ENCODE results near the gene UPF2.
"Not testable (repeated sequence)": the region's sequence is repeated elsewhere in the genome, so short reads cannot be mapped to it uniquely, and the experiment has no call there.

UPF2 gene

GRCh38 chr10:11898372-11899066 lies 144.1 kb downstream of the UPF2 start:
- H3K4me1 ChIP-seq (ENCODE audit: control insufficient read depth, insufficient read depth, low read length), result no peaks in the 10 kb centered on the region
- H3K36me3 ChIP-seq (ENCODE audit: control insufficient read depth, insufficient read depth, low read length), result no peaks in the 10 kb centered on the region
- no peaks in the 10 kb centered on the region for H3K27me3 ChIP-seq (ENCODE audit: control insufficient read depth, insufficient read depth, low read length, poor library complexity, severe bottlenecking)
- H3K4me3 ChIP-seq (ENCODE audit: insufficient read depth, low read depth, low read length), result no peak overlapping the region
- no peaks in the 10 kb centered on the region for H3K9me3 ChIP-seq (ENCODE audit: control insufficient read depth, low read length)
- H3K27ac ChIP-seq (ENCODE audit: insufficient read depth, low read depth, low read length, poor library complexity, severe bottlenecking), result no peak overlapping the region
- WGBS, 2 experiments, result 84 to 87% methylated on average over 20 of the region's 20 CpGs

GRCh38 chr10:11898033-11898371 lies 144.6 kb downstream of the UPF2 start:
- Histone ChIP-seq H3K27ac (ENCODE audit: insufficient read depth, low read depth, low read length, poor library complexity, severe bottlenecking) (no peak overlapping the region), H3K4me1 (ENCODE audit: control insufficient read depth, insufficient read depth, low read length) (no peaks in the 10 kb centered on the region), H3K27me3 (ENCODE audit: control insufficient read depth, insufficient read depth, low read length, poor library complexity, severe bottlenecking) (no peaks in the 10 kb centered on the region), H3K4me3 (ENCODE audit: insufficient read depth, low read depth, low read length) (no peak overlapping the region), H3K36me3 (ENCODE audit: control insufficient read depth, insufficient read depth, low read length) (no peaks in the 10 kb centered on the region), H3K9me3 (ENCODE audit: control insufficient read depth, low read length) (no peaks in the 10 kb centered on the region)
- 91 to 93% methylated on average over 3 of the region's 3 CpGs for WGBS, 2 experiments

- WGBS, 2 experiments, result 93 to 95% methylated on average over 4 to 5 of the region's 5 CpGs
- Histone ChIP-seq H3K9me3 (ENCODE audit: control insufficient read depth, low read length) (no peaks in the 10 kb centered on the region), H3K27me3 (ENCODE audit: control insufficient read depth, insufficient read depth, low read length, poor library complexity, severe bottlenecking) (no peaks in the 10 kb centered on the region), H3K36me3 (ENCODE audit: control insufficient read depth, insufficient read depth, low read length) (no peaks in the 10 kb centered on the region), H3K4me3 (ENCODE audit: insufficient read depth, low read depth, low read length) (no peak overlapping the region), H3K4me1 (ENCODE audit: control insufficient read depth, insufficient read depth, low read length) (no peaks in the 10 kb centered on the region), H3K27ac (ENCODE audit: insufficient read depth, low read depth, low read length, poor library complexity, severe bottlenecking) (no peak overlapping the region)
These were observed 145.9 kb downstream of the UPF2 start for GRCh38 chr10:11896549-11897200.

GRCh38 chr10:11895598-11895997 lies 147.0 kb downstream of the UPF2 start:
- WGBS, 2 experiments, result 86 to 95% methylated on average over 5 of the region's 5 CpGs
- H3K36me3 ChIP-seq (ENCODE audit: control insufficient read depth, insufficient read depth, low read length), result no peaks in the 10 kb centered on the region
- no peaks in the 10 kb centered on the region for H3K27me3 ChIP-seq (ENCODE audit: control insufficient read depth, insufficient read depth, low read length, poor library complexity, severe bottlenecking)
- H3K9me3 ChIP-seq (ENCODE audit: control insufficient read depth, low read length), result no peaks in the 10 kb centered on the region
- no peak overlapping the region for H3K27ac ChIP-seq (ENCODE audit: insufficient read depth, low read depth, low read length, poor library complexity, severe bottlenecking)
- H3K4me1 ChIP-seq (ENCODE audit: control insufficient read depth, insufficient read depth, low read length), result no peaks in the 10 kb centered on the region
- no peak overlapping the region for H3K4me3 ChIP-seq (ENCODE audit: insufficient read depth, low read depth, low read length)

- no peaks in the 10 kb centered on the region for H3K4me1 ChIP-seq (ENCODE audit: control insufficient read depth, insufficient read depth, low read length)
- no peak overlapping the region for H3K27ac ChIP-seq (ENCODE audit: insufficient read depth, low read depth, low read length, poor library complexity, severe bottlenecking)
- no peaks in the 10 kb centered on the region for H3K27me3 ChIP-seq (ENCODE audit: control insufficient read depth, insufficient read depth, low read length, poor library complexity, severe bottlenecking)
- H3K36me3 ChIP-seq (ENCODE audit: control insufficient read depth, insufficient read depth, low read length), result no peaks in the 10 kb centered on the region
- no peak overlapping the region for H3K4me3 ChIP-seq (ENCODE audit: insufficient read depth, low read depth, low read length)
- H3K9me3 ChIP-seq (ENCODE audit: control insufficient read depth, low read length), result no peaks in the 10 kb centered on the region
- 96 to 97% methylated on average over 11 of the region's 11 CpGs for WGBS, 2 experiments
These were observed 147.5 kb downstream of the UPF2 start for GRCh38 chr10:11895108-11895466.

GRCh38 chr10:11894381-11895107 lies 148.1 kb downstream of the UPF2 start:
- Histone ChIP-seq H3K27ac (ENCODE audit: insufficient read depth, low read depth, low read length, poor library complexity, severe bottlenecking) (no peak overlapping the region), H3K9me3 (ENCODE audit: control insufficient read depth, low read length) (no peaks in the 10 kb centered on the region), H3K4me1 (ENCODE audit: control insufficient read depth, insufficient read depth, low read length) (no peaks in the 10 kb centered on the region), H3K27me3 (ENCODE audit: control insufficient read depth, insufficient read depth, low read length, poor library complexity, severe bottlenecking) (no peaks in the 10 kb centered on the region), H3K4me3 (ENCODE audit: insufficient read depth, low read depth, low read length) (no peak overlapping the region), H3K36me3 (ENCODE audit: control insufficient read depth, insufficient read depth, low read length) (no peaks in the 10 kb centered on the region)
- 90 to 91% methylated on average over 47 of the region's 47 CpGs for WGBS, 2 experiments

GRCh38 chr10:11893749-11894278 lies 148.8 kb downstream of the UPF2 start:
- H3K4me1 ChIP-seq (ENCODE audit: control insufficient read depth, insufficient read depth, low read length), result no peaks in the 10 kb centered on the region
- WGBS, 2 experiments, result 86 to 87% methylated on average over 22 of the region's 22 CpGs
- H3K4me3 ChIP-seq (ENCODE audit: insufficient read depth, low read depth, low read length), result no peak overlapping the region
- H3K27ac ChIP-seq (ENCODE audit: insufficient read depth, low read depth, low read length, poor library complexity, severe bottlenecking), result no peak overlapping the region
- no peaks in the 10 kb centered on the region for H3K9me3 ChIP-seq (ENCODE audit: control insufficient read depth, low read length)
- no peaks in the 10 kb centered on the region for H3K36me3 ChIP-seq (ENCODE audit: control insufficient read depth, insufficient read depth, low read length)
- H3K27me3 ChIP-seq (ENCODE audit: control insufficient read depth, insufficient read depth, low read length, poor library complexity, severe bottlenecking), result no peaks in the 10 kb centered on the region

GRCh38 chr10:11891776-11892486 lies 150.7 kb downstream of the UPF2 start:
- Histone ChIP-seq H3K9me3 (ENCODE audit: control insufficient read depth, low read length) (no peaks in the 10 kb centered on the region), H3K27ac (ENCODE audit: insufficient read depth, low read depth, low read length, poor library complexity, severe bottlenecking) (no peak overlapping the region), H3K36me3 (ENCODE audit: control insufficient read depth, insufficient read depth, low read length) (no peaks in the 10 kb centered on the region), H3K27me3 (ENCODE audit: control insufficient read depth, insufficient read depth, low read length, poor library complexity, severe bottlenecking) (no peaks in the 10 kb centered on the region), H3K4me3 (ENCODE audit: insufficient read depth, low read depth, low read length) (no peak overlapping the region), H3K4me1 (ENCODE audit: control insufficient read depth, insufficient read depth, low read length) (no peaks in the 10 kb centered on the region)
- WGBS, 2 experiments, result 95 to 96% methylated on average over 22 of the region's 22 CpGs

- H3K9me3 ChIP-seq (ENCODE audit: control insufficient read depth, low read length); H3K27me3 ChIP-seq (ENCODE audit: control insufficient read depth, insufficient read depth, low read length, poor library complexity, severe bottlenecking); H3K36me3 ChIP-seq (ENCODE audit: control insufficient read depth, insufficient read depth, low read length); H3K4me1 ChIP-seq (ENCODE audit: control insufficient read depth, insufficient read depth, low read length); H3K27ac ChIP-seq (ENCODE audit: insufficient read depth, low read depth, low read length, poor library complexity, severe bottlenecking); H3K4me3 ChIP-seq (ENCODE audit: insufficient read depth, low read depth, low read length): not testable (repeated sequence)
- WGBS, 2 experiments, result 80% methylated on average over 8 of the region's 8 CpGs
These were observed 153.3 kb downstream of the UPF2 start for GRCh38 chr10:11889263-11889662.
